Right lobe of liver (tissue), 4 donors: Measurements from ENCODE around the gene EFNA5.

Experiments used
- POLR2A ChIP-seq: fragments of 450-650 bp; IDR thresholded peaks from one replicate; pipeline ENCODE4 v1.6.1; 2017; ENCODE audit warnings: antibody characterized with exemption, mild to moderate bottlenecking
- TF ChIP-seq, protein P1 (sequence below), 4 donors: fragments of 200-600 bp in 3 of 4; fragments of 450-650 bp in 1 of 4; IDR thresholded peaks; one replicate each; pipeline versions ENCODE4 v1.5.1 to v1.8.0; 2016 to 2022; ENCODE audit warnings: antibody characterized with exemption in 4 of 4, mild to moderate bottlenecking in 2 of 4
- donor health status: DM: no; HTN: no; CAD: no.
- donor health status: DM: no; HTN: no; CAD: no.
- donor health status: DM: no; HTN: yes; CAD: no.

DNA sequence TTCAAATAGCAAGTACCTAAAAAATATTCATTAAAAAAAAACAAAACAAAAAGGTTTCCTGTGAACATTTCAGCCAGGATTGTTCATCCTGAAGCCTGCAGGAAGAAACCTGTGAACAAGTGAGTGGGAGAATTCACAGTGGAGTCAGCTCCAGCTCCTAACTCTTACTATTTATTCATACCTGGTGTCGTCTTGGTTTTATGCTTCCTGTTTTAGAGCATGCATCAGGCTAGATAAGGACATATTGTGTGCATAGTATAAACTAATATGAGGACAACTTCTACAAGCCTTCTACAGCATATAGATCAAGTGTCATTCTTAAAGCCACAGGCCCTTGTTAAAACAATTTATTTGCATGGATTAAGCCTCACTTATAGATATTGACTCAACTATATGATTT, 169.9 kb downstream of the EFNA5 start:
- TF ChIP-seq, protein P1, sequence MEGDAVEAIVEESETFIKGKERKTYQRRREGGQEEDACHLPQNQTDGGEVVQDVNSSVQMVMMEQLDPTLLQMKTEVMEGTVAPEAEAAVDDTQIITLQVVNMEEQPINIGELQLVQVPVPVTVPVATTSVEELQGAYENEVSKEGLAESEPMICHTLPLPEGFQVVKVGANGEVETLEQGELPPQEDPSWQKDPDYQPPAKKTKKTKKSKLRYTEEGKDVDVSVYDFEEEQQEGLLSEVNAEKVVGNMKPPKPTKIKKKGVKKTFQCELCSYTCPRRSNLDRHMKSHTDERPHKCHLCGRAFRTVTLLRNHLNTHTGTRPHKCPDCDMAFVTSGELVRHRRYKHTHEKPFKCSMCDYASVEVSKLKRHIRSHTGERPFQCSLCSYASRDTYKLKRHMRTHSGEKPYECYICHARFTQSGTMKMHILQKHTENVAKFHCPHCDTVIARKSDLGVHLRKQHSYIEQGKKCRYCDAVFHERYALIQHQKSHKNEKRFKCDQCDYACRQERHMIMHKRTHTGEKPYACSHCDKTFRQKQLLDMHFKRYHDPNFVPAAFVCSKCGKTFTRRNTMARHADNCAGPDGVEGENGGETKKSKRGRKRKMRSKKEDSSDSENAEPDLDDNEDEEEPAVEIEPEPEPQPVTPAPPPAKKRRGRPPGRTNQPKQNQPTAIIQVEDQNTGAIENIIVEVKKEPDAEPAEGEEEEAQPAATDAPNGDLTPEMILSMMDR (IDR thresholded peaks at IDR 0.05): no peak
- TF ChIP-seq POLR2A: no peak
